Thoracic aorta (tissue), 2 donors: Measurements from ENCODE around the gene MED26. TPM values are rescaled to one million over a fixed set of nuclear protein-coding genes. Genes with fewer than 3 reads are reported as not detected.

Experiments
- ATAC-seq: fragments of 150-250 bp; one replicate; pipeline ENCODE4 v1.8.0; 2017; ENCODE audit warnings: low read depth; ENCODE audit not compliant: insufficient number of reproducible peaks, low FRiP score
- DNase-seq: peaks from one replicate; pipeline ENCODE4 v3.0.0-alpha.2; 2020; ENCODE audit warnings: low spot score
- H3K27ac ChIP-seq, 2 donors: fragments of 200-600 bp; sonication (generic); 1 replicate in 1 of 2; 2 replicates in 1 of 2; pipeline ENCODE4 v1.5.1; 2016; ENCODE audit warnings: mild to moderate bottlenecking in 2 of 2, moderate library complexity in 2 of 2
- H3K27me3 ChIP-seq: fragments of 200-600 bp; sonication (generic); replicated peaks from 2 replicates; pipeline ENCODE4 v1.6.0; 2016; ENCODE audit warnings: mild to moderate bottlenecking; ENCODE audit not compliant: insufficient read depth
- H3K36me3 ChIP-seq: fragments of 200-600 bp; sonication (generic); one replicate; pipeline ENCODE4 v1.5.1; 2016
- H3K4me1 ChIP-seq, 2 donors: fragments of 200-600 bp; sonication (generic); 1 replicate in 1 of 2; 2 replicates in 1 of 2; pipeline versions ENCODE4 v1.5.1 to v1.6.0; 2016; ENCODE audit warnings: low read depth in 2 of 2, mild to moderate bottlenecking in 1 of 2; ENCODE audit not compliant: control insufficient read depth in 1 of 2
- H3K4me3 ChIP-seq: fragments of 200-600 bp; sonication (generic); 2 replicates; pipeline ENCODE4 v1.5.1; 2016; ENCODE audit warnings: mild to moderate bottlenecking
- H3K9me3 ChIP-seq: fragments of 200-600 bp; sonication (generic); 2 replicates; pipeline ENCODE4 v1.5.1; 2016
- total RNA-seq, 2 donors: library from RNA; depleted of rRNA; stranded (reverse); fragments of >200 nt; gene quantifications; one replicate each; pipeline versions ENCODE4 v1.1.0 to v1.2.3, GENCODE V29; 2016
- TF ChIP-seq, protein P1 (sequence below): fragments of 200-600 bp; sonication (generic); IDR thresholded peaks from one replicate; pipeline ENCODE4 v1.5.1; 2019; ENCODE audit warnings: antibody characterized with exemption

Gene MED26
- total RNA-seq, 2 donors from 2014 or later: 9.6 to 14.2 TPM

DNA sequence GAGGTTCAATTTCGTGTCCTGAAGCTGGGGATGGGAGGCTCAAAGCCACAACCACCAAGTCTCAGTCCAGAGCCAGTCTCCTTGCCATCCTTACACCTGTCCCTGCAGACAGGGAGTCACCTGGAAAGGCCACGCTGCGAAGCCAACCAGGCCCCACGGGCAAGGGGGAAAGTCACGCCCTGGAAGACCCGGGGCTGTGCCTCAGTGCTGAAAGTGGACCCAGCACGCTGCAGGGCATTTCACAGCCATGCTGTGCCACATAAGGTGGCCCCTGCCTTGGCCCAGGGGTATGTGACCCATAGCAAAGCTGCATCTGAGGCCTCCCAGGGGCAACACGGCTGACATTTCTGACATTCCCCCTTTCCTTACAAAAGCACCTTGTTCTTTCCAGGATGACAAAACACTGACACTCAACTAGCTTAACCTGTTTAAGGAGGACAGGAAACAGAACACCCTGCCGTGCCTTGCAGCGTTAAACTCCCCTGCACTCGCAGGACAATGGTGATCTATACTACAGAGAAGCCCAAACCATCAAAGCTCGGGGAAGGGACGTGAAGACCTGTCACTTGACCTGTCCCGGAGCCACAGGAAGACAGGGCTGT lies 100.6 kb downstream of the MED26 start:
- ATAC-seq (no peak), DNase-seq (no peak)
- H3K9me3 ChIP-seq: no peaks in the 10 kb centered on the region
- no peaks in the 10 kb centered on the region for H3K27me3 ChIP-seq
- TF ChIP-seq, protein P1, sequence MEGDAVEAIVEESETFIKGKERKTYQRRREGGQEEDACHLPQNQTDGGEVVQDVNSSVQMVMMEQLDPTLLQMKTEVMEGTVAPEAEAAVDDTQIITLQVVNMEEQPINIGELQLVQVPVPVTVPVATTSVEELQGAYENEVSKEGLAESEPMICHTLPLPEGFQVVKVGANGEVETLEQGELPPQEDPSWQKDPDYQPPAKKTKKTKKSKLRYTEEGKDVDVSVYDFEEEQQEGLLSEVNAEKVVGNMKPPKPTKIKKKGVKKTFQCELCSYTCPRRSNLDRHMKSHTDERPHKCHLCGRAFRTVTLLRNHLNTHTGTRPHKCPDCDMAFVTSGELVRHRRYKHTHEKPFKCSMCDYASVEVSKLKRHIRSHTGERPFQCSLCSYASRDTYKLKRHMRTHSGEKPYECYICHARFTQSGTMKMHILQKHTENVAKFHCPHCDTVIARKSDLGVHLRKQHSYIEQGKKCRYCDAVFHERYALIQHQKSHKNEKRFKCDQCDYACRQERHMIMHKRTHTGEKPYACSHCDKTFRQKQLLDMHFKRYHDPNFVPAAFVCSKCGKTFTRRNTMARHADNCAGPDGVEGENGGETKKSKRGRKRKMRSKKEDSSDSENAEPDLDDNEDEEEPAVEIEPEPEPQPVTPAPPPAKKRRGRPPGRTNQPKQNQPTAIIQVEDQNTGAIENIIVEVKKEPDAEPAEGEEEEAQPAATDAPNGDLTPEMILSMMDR: no peak
- no peaks in the 10 kb centered on the region for H3K4me1 ChIP-seq
- H3K4me3 ChIP-seq: no peak overlapping the region
- H3K27ac ChIP-seq: no peak overlapping the region
- peaks cover 94% of the 10 kb centered on the region for H3K36me3 ChIP-seq

DNA sequence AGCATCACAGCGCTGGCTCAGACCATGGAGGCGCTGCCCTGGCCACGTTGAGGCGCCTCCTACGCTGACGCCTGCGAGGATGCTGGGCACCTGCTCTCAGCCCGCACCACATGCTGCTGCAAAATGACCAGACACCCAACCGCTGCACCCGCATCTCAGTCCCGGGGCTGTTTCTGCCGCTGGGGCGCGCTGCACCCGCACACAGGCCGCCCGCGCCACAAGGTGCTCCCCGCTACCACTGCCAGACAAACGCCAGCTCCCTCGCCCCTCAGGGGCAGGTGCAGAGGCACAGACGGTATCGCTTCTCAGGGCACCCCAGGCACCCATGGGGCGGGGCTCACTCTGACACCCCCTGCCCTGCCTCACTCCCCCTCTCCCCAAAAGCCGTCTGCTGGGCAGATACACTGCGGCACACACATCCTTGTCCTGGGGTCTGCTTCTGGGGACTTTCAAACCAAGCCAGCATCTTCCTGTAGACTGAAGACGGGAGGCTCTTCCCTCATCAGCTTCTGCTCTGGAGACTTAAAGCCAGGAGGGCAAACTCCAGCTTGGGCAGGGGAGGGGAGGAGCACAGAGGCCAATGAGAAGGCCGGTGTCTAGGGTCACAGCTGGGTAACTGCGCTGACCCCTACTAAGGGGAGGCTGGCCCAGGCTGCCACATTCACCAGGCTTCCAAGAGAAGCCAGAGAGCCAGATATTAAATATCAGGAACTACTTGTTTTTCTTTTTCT lies 102.1 kb downstream of the MED26 start:
- Histone ChIP-seq H3K27me3 (no peaks in the 10 kb centered on the region), H3K4me3 (no peak overlapping the region), H3K36me3 (peaks cover 89% of the 10 kb centered on the region), H3K27ac (no peak overlapping the region), H3K9me3 (no peaks in the 10 kb centered on the region), H3K4me1 (no peaks in the 10 kb centered on the region)
- DNase-seq: no peak
- ATAC-seq: no peak
- TF ChIP-seq, protein P1: no peak

DNA sequence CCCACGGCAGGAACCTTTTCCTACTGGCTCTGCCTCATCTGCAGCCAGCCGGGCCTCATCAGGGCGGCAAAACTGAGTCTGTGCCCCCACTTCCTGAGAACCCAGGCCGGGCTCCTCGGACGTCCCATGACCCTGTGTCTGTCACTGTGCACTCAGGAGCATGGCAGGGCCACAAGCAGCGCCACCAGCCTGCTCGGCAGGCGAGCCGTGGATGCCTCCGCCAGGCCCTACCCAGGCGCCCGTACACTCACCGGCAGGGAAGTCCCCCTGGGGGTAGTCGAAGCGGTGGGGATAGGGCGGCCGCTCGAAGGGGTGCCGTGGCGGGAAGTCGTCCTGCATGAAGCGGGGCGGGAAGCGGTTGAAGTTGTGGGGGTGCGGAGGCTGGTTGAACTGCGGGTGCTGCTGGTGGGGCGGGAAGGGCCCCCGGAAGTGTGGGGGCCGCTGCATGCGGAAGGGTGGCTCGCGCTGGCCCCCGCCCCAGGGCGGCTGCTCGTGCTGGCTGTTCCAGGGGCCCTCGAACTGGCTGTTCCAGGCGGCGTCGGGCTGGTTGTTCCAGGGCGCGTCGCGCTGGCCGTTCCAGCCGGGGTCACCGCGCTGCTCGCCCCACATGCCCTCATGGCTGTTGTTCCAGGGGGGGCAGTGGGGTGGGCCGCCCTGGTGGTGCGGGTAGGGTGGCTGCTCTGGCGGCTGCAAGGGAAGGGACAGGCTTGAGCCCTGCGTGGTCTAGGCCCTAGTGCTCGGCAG lies 102.8 kb downstream of the MED26 start:
- DNase-seq (no peak), ATAC-seq (no peak)
- Histone ChIP-seq H3K4me3 (no peak overlapping the region), H3K4me1 (no peaks in the 10 kb centered on the region), H3K27me3 (no peaks in the 10 kb centered on the region), H3K36me3 (peaks cover 89% of the 10 kb centered on the region), H3K9me3 (no peaks in the 10 kb centered on the region), H3K27ac (no peak overlapping the region)
- TF ChIP-seq, protein P1: no peak

Other genes starting within 250 kb of the MED26 start
- gene EPS15L1, start 156.2 kb downstream of the MED26 start, total RNA-seq: 10 to 100 TPM; 13.7 to 31.7 TPM
- not detected for gene CALR3, start 132.0 kb downstream of the MED26 start, total RNA-seq
- 1 to 10 TPM; 4.9 to 6.1 TPM for gene C19orf44, start 131.8 kb downstream of the MED26 start, total RNA-seq
- gene CHERP, start 85.8 kb downstream of the MED26 start, total RNA-seq: 10 to 100 TPM in 1 of 2 donors, 1 to 10 TPM in 1; 9.3 to 18.4 TPM
- 10 to 100 TPM; 66.9 to 85.3 TPM for gene SLC35E1, start 55.8 kb downstream of the MED26 start, total RNA-seq
- gene SMIM7, start 31.9 kb upstream of the MED26 start, total RNA-seq: 100 to 1,000 TPM in 1 of 2 donors, 10 to 100 TPM in 1; 72.7 to 102 TPM
- gene TMEM38A, start 32.9 kb upstream of the MED26 start, total RNA-seq: 10 to 100 TPM in 1 of 2 donors, 1 to 10 TPM in 1; 7.6 to 11.9 TPM
- gene NWD1, start 91.6 kb upstream of the MED26 start, total RNA-seq: under 1 TPM; 0.21 to 0.27 TPM
- 10 to 100 TPM; 57.9 to 79.8 TPM for gene SIN3B, start 201.2 kb upstream of the MED26 start, total RNA-seq